HepG2 (cell line): Measurements from ENCODE around the gene TTN. TPM values are rescaled to one million over a fixed set of nuclear protein-coding genes. Genes with fewer than 3 reads are reported as not detected.

Experiments
- ATAC-seq: fragments of 200-7000 bp; cut with Tn5 transposase; 3 replicates; pipeline ENCODE4 v1.9.1; 2020; ENCODE audit warnings: mild to moderate bottlenecking, moderate library complexity
- BruUV-seq: library from RNA; stranded (reverse); fragments of 400-500 nt; replicated peaks from 2 replicates; lab custom pipeline; 2021; lab: Mats Ljungman, UMichigan
- CTCF ChIA-PET: fragments of 300-600 bp; formaldehyde crosslinking; extraction: SDS; loops from one replicate; lab custom pipeline; 2021; ENCODE audit warnings: low total read pairs, inconsistent platforms, low intra/inter-chr PET ratio; lab: Yijun Ruan, JAX
- POLR2A ChIA-PET: fragments of 350-600 bp; sonication (Branson Sonifier 250); formaldehyde crosslinking; loops from one replicate; lab custom pipeline; 2020; ENCODE audit warnings: antibody characterized with exemption, inconsistent platforms; lab: Yijun Ruan, JAX
- DNase-seq: peaks from one replicate; pipeline ENCODE4 v3.0.0-alpha.2; 2015; ENCODE audit warnings: low spot score
- FAIRE-seq: peaks from 3 replicates; lab custom pipeline; 2011; peaks lifted over from hg19 to GRCh38; lab: Jason Lieb, UNC
- H2AFZ ChIP-seq: one replicate; pipeline ENCODE4 v1.6.1; 2011; ENCODE audit warnings: low read length, inconsistent platforms
- H3K27ac ChIP-seq: fragments of 300-600 bp; 3 replicates; pipeline ENCODE4 v1.8.0; 2011; ENCODE audit warnings: mixed run types, mild to moderate bottlenecking, mixed read lengths, low read length, inconsistent platforms; ENCODE audit not compliant: insufficient read depth; ENCODE audit errors: extremely low read length
- H3K27me3 ChIP-seq, 2 experiments: fragments of 200-600 bp in 1 of 2; 2 replicates in 1 of 2; 3 replicates in 1 of 2; pipeline versions ENCODE4 v1.6.0 to v1.8.0; 2011; ENCODE audit warnings: low read length in 2 of 2, mild to moderate bottlenecking in 2 of 2, moderate library complexity in 2 of 2, inconsistent platforms in 1 of 2; ENCODE audit not compliant: insufficient read depth in 2 of 2, control insufficient read depth in 1 of 2
- H3K36me3 ChIP-seq, 2 experiments: fragments of 200-600 bp in 1 of 2; replicated peaks in 1 of 2; 2 replicates in 1 of 2; 3 replicates in 1 of 2; pipeline versions ENCODE4 v1.5.1 to v1.8.0; 2011; ENCODE audit warnings: low read length in 2 of 2, inconsistent platforms in 1 of 2; ENCODE audit not compliant: insufficient read depth in 2 of 2, control insufficient read depth in 1 of 2
- H3K4me1 ChIP-seq: 2 replicates; pipeline ENCODE4 v1.5.1; 2012; ENCODE audit warnings: low read length, inconsistent platforms; ENCODE audit not compliant: insufficient read depth
- H3K4me2 ChIP-seq: 2 replicates; pipeline ENCODE4 v1.6.0; 2011; ENCODE audit warnings: low read depth, low read length, inconsistent platforms
- H3K4me3 ChIP-seq, 3 experiments: fragments of 200-600 bp in 1 of 3; sonication (generic), shearing (Covaris generic) in 1 of 3; replicated peaks in 1 of 3; 2 replicates each; pipeline ENCODE4 v1.5.1; 2011 to 2016; ENCODE audit warnings: low read length in 3 of 3, inconsistent platforms in 2 of 3, low read depth in 2 of 3, mild to moderate bottlenecking in 2 of 3, control low read depth in 1 of 3, mixed read lengths in 1 of 3; ENCODE audit not compliant: insufficient read depth in 1 of 3
- H3K79me2 ChIP-seq: one replicate; pipeline ENCODE4 v1.6.1; 2011; ENCODE audit warnings: low read length, inconsistent platforms; ENCODE audit not compliant: insufficient read depth
- H3K9ac ChIP-seq: 2 replicates; pipeline ENCODE4 v1.6.0; 2011; ENCODE audit warnings: mild to moderate bottlenecking, low read depth, low read length, inconsistent platforms; ENCODE audit not compliant: insufficient read depth
- H3K9me3 ChIP-seq: 2 replicates; pipeline ENCODE4 v1.5.1; 2012; ENCODE audit warnings: mild to moderate bottlenecking, low read length
- H4K20me1 ChIP-seq: 2 replicates; pipeline ENCODE4 v1.6.0; 2011; ENCODE audit warnings: inconsistent platforms, mild to moderate bottlenecking, low read length, moderate library complexity; ENCODE audit not compliant: insufficient read depth
- ARHGAP35 ChIP-seq: sonication (generic); formaldehyde crosslinking; IDR thresholded peaks from 2 replicates; pipeline ENCODE4 v1.9.0; 2022; ENCODE audit warnings: mild to moderate bottlenecking, inconsistent platforms, moderate library complexity, missing genetic modification reagents, borderline replicate concordance
- ATF4 ChIP-seq, 2 experiments: fragments of 450-650 bp in 1 of 2; sonication (generic) in 1 of 2; formaldehyde crosslinking; IDR thresholded peaks; 2 replicates each; pipeline versions ENCODE4 v1.5.0 to v1.8.0; 2020 to 2022; ENCODE audit warnings: mild to moderate bottlenecking in 1 of 2, missing genetic modification reagents in 1 of 2
- ATF7 ChIP-seq, 2 experiments: fragments of 450-650 bp in 1 of 2; sonication (generic) in 1 of 2; formaldehyde crosslinking in 1 of 2; IDR thresholded peaks; 2 replicates each; pipeline versions ENCODE4 v1.4.0 to v1.6.1; 2016 to 2020; ENCODE audit warnings: antibody characterized with exemption in 1 of 2, mild to moderate bottlenecking in 1 of 2, missing genetic modification reagents in 1 of 2
- CREB1 ChIP-seq, 2 experiments: fragments of 450-650 bp in 1 of 2; IDR thresholded peaks; 2 replicates each; pipeline ENCODE4 v1.6.1; 2016 to 2017; ENCODE audit warnings: control low read depth in 1 of 2, mild to moderate bottlenecking in 1 of 2, missing compliant biosample characterization in 1 of 2, missing genetic modification characterization in 1 of 2
- MYPOP ChIP-seq: sonication (generic); formaldehyde crosslinking; IDR thresholded peaks from 2 replicates; pipeline ENCODE4 v1.8.1; 2023; ENCODE audit warnings: mild to moderate bottlenecking, moderate library complexity, missing genetic modification reagents
- PHF8 ChIP-seq: sonication (generic); formaldehyde crosslinking; IDR thresholded peaks from 2 replicates; pipeline ENCODE4 v1.5.0; 2020; ENCODE audit warnings: missing genetic modification reagents
- RFXAP ChIP-seq: sonication (generic); formaldehyde crosslinking; IDR thresholded peaks from 2 replicates; pipeline ENCODE4 v1.4.0; 2020; ENCODE audit warnings: missing genetic modification reagents, borderline replicate concordance
- WGBS: methylation state at CpG from one replicate; pipeline ENCODE4 v1.1.6; 2017; ENCODE audit warnings: low lambda C conversion rate; 5-methylcytosine and 5-hydroxymethylcytosine counted together
- in situ Hi-C: cut with HindIII; loops from 2 replicates; pipeline ENCODE4 v1.10.0; 2017; ENCODE audit warnings: low pct_unique_long_range_greater_than_20kb; ENCODE audit not compliant: extremely low pct_ligation_motif_present
- intact Hi-C: fragments of 100-400 bp; cut with micrococcal nuclease; formaldehyde crosslinking; loops from one replicate; pipeline ENCODE4 v1.10.0; 2022; ENCODE audit not compliant: unreplicated experiment
- polyA plus RNA-seq, 8 experiments: library from polyadenylated mRNA; depleted of rRNA in 3 of 8; stranded (reverse) in 7 of 8; unstranded in 1 of 8; fragments of >200 nt; fragmentation: Illumina TruSeq in 4 of 8; extraction: Trizol in 4 of 8; gene quantifications; 2 replicates each; pipeline versions ENCODE4 v1.2.1 to v1.2.3, GENCODE V29; 2011 to 2016; ENCODE audit warnings: low read depth in 4 of 8, missing spikeins in 1 of 8, mixed read lengths in 1 of 8; ENCODE audit not compliant: insufficient read depth in 1 of 8
- total RNA-seq, 5 experiments: library from RNA; depleted of rRNA; stranded (reverse); fragments of >200 nt; fragmentation: Illumina TruSeq; extraction: Trizol; gene quantifications; 2 replicates each; pipeline ENCODE4 v1.2.3, GENCODE V29; 2016; ENCODE audit warnings: low read depth in 1 of 5

The TTN gene
- total and polyA plus RNA-seq, 2 of the 13 experiments (the other 11 are each of a cell fraction or from before 2014, with no cell fraction given), result under 0.01 TPM

GRCh38 chr2:178568227-178568626 is 239.0 kb downstream of the TTN start:
- ATAC-seq, result no peak
- H3K27ac ChIP-seq, result no peak overlapping the region
- H3K4me2 ChIP-seq, result no peak overlapping the region
- no peaks in the 10 kb centered on the region for H3K4me1 ChIP-seq
- no TSS peak for BruUV-seq
- H4K20me1 ChIP-seq, result no peaks in the 10 kb centered on the region
- WGBS, result 42% methylated on average over 4 of the region's 4 CpGs
- no peak overlapping the region for H3K4me3 ChIP-seq
- H3K79me2 ChIP-seq, result no peaks in the 10 kb centered on the region
- no peak overlapping the region for H2AFZ ChIP-seq
- peak; percentile 94 for TF ChIP-seq CREB1 (IDR thresholded peaks at IDR 0.05)
- TF ChIP-seq CREB1 (CRISPR knock-in tag; IDR thresholded peaks at IDR 0.05), result no peak
- peak; percentile 96 for TF ChIP-seq ATF7 (IDR thresholded peaks at IDR 0.05)
- TF ChIP-seq ATF7 (CRISPR knock-in tag; IDR thresholded peaks at IDR 0.05), result no peak
- no peak for TF ChIP-seq RFXAP (CRISPR knock-in tag)
- TF ChIP-seq ARHGAP35 (CRISPR knock-in tag), result no peak
- no peak for TF ChIP-seq PHF8 (CRISPR knock-in tag)
- no peak for TF ChIP-seq MYPOP (CRISPR knock-in tag)
- TF ChIP-seq ATF4 (CRISPR knock-in tag; IDR thresholded peaks at IDR 0.05), result no peak
- no peaks in the 10 kb centered on the region for H3K9me3 ChIP-seq
- no peak overlapping the region for H3K9ac ChIP-seq
- H3K27me3 ChIP-seq, result no peaks in the 10 kb centered on the region; a peak in 1 of 5 replicates
- ChIA-PET POLR2A (no interaction called here), CTCF (no interaction called here)
- FAIRE-seq, result no peak
- H3K36me3 ChIP-seq, result no peaks in the 10 kb centered on the region
- DNase-seq, result no peak
- in situ Hi-C loops (no loop called here), intact Hi-C loops (no loop called here)
